OCI-LY7 (cell line): ENCODE data around the gene CORO2B. TPM values are rescaled to one million over a fixed set of nuclear protein-coding genes. Genes with fewer than 3 reads are reported as not detected.

Source experiments
- BruUV-seq: library from RNA; stranded (reverse); fragments of 400-500 nt; replicated peaks from 2 replicates; lab custom pipeline; 2021; lab: Mats Ljungman, UMichigan
- CTCF ChIA-PET: fragments of 300-600 bp; sonication (Branson Sonifier 250); formaldehyde crosslinking; loops from one replicate; lab custom pipeline; 2022; ENCODE audit warnings: antibody characterized with exemption; ENCODE audit not compliant: unreplicated experiment; lab: Charles Lee
- POLR2A ChIA-PET: fragments of 300-600 bp; sonication (Branson Sonifier 250); formaldehyde crosslinking; loops from one replicate; lab custom pipeline; 2022; ENCODE audit warnings: antibody characterized with exemption; lab: Charles Lee
- DNase-seq: peaks from one replicate; pipeline ENCODE4 v3.0.0-alpha.2; 2015; ENCODE audit warnings: low spot score
- H2AFZ ChIP-seq: fragments of 200-600 bp; sonication (generic), shearing (Covaris generic); 2 replicates; pipeline ENCODE4 v1.6.1; 2014; ENCODE audit warnings: mild to moderate bottlenecking, antibody characterized with exemption, low read length, moderate library complexity
- H3K27ac ChIP-seq: fragments of 200-600 bp; sonication (generic); 2 replicates; pipeline ENCODE4 v1.5.1; 2014; ENCODE audit warnings: mixed run types, low read depth, mild to moderate bottlenecking, moderate library complexity, low read length, inconsistent platforms; ENCODE audit not compliant: poor library complexity, severe bottlenecking
- H3K36me3 ChIP-seq: fragments of 200-600 bp; sonication (generic); 2 replicates; pipeline ENCODE4 v1.6.1; 2014; ENCODE audit warnings: mild to moderate bottlenecking, antibody characterized with exemption, low read length, moderate library complexity, mixed read lengths; ENCODE audit not compliant: insufficient read depth
- H3K4me1 ChIP-seq: fragments of 200-600 bp; sonication (generic); 2 replicates; pipeline ENCODE4 v1.5.1; 2014; ENCODE audit warnings: mild to moderate bottlenecking, low read length; ENCODE audit not compliant: insufficient read depth, poor library complexity, severe bottlenecking
- H3K4me2 ChIP-seq: fragments of 200-600 bp; sonication (generic); 2 replicates; pipeline ENCODE4 v1.6.1; 2014; ENCODE audit warnings: mild to moderate bottlenecking, low read length
- H3K4me3 ChIP-seq: fragments of 200-600 bp; sonication (generic); 2 replicates; pipeline ENCODE4 v1.5.1; 2014; ENCODE audit warnings: mild to moderate bottlenecking, low read depth, low read length; ENCODE audit not compliant: poor library complexity, severe bottlenecking
- H3K79me2 ChIP-seq: fragments of 200-600 bp; sonication (generic); 2 replicates; pipeline ENCODE4 v1.6.1; 2016; ENCODE audit warnings: low read depth, mild to moderate bottlenecking, low read length, moderate library complexity, mixed read lengths; ENCODE audit not compliant: insufficient read depth
- H3K9me2 ChIP-seq: fragments of 200-600 bp; sonication (generic); 2 replicates; pipeline ENCODE4 v1.6.1; 2016; ENCODE audit warnings: mild to moderate bottlenecking, low read length, mixed read lengths; ENCODE audit not compliant: insufficient read depth
- H3K9me3 ChIP-seq: fragments of 200-600 bp; sonication (generic); 2 replicates; pipeline ENCODE4 v1.6.1; 2014; ENCODE audit warnings: mild to moderate bottlenecking, mixed run types, low read length, mixed read lengths
- H4K20me1 ChIP-seq: fragments of 200-600 bp; sonication (generic); 2 replicates; pipeline ENCODE4 v1.6.1; 2014; ENCODE audit warnings: mild to moderate bottlenecking, antibody characterized with exemption, low read length, moderate library complexity, mixed read lengths; ENCODE audit not compliant: insufficient read depth
- CTCF ChIP-seq: fragments of 200-600 bp; sonication (generic); conservative IDR thresholded peaks from 2 replicates; pipeline ENCODE4 v1.5.1; 2014; ENCODE audit warnings: mild to moderate bottlenecking, antibody characterized with exemption, low read length, moderate library complexity, mixed read lengths
- EZH2phosphoT487 ChIP-seq: fragments of 200-600 bp; sonication (generic); IDR thresholded peaks from 2 replicates; pipeline ENCODE4 v1.6.1; 2018; ENCODE audit warnings: low read depth, borderline replicate concordance, mild to moderate bottlenecking, mixed run types, antibody characterized with exemption, low read length, moderate library complexity, mixed read lengths
- intact Hi-C: fragments of 100-400 bp; cut with micrococcal nuclease; formaldehyde crosslinking; loops from one replicate; pipeline ENCODE4 v1.10.0; 2022; ENCODE audit not compliant: unreplicated experiment
- total RNA-seq, 2 experiments: library from RNA; depleted of rRNA in 1 of 2; stranded (reverse); fragments of >200 nt in 1 of 2; shearing (Covaris generic) in 1 of 2; gene quantifications; 2 replicates each; pipeline ENCODE4 v1.2.3, GENCODE V29; 2014 to 2022

CORO2B gene
- total RNA-seq, 2 experiments from 2014 or later, result 7.4 to 12.5 TPM

GRCh38 chr15:68558318-68559305 is 20.2 kb upstream of the CORO2B start:
- Histone ChIP-seq H3K4me2 (peak overlapping the region; percentile 84), H3K9me3 (no peaks in the 10 kb centered on the region), H3K79me2 (peaks cover 14% of the 10 kb centered on the region; the same call in 1 of the 2 replicates), H4K20me1 (no peaks in the 10 kb centered on the region), H3K9me2 (no peaks in the 10 kb centered on the region), H3K4me1 (peaks cover 41% of the 10 kb centered on the region), H3K36me3 (no peaks in the 10 kb centered on the region), H2AFZ (peak overlapping the region; percentile 93), H3K27ac (peak overlapping the region; percentile 66), H3K4me3 (peak overlapping the region; percentile 78)
- ChIA-PET CTCF (interaction anchor here (0.8 to 1.7 kb wide), 3 partner anchors 73 to 120 kb away, joined by 3 to 12 read pairs (median 8); no protein-coding TSS in a partner anchor), POLR2A (interaction anchor here (1.9 kb wide), 1 partner anchor 73 kb away, joined by 5 read pairs; no protein-coding TSS in a partner anchor)
- TF ChIP-seq CTCF, result no peak
- TF ChIP-seq EZH2phosphoT487, result no peak
- BruUV-seq, result no TSS peak
- DNase-seq, result peak; percentile 57
- intact Hi-C loops, result loop anchor here (1.0 kb wide), 3 partner anchors 20 to 115 kb away; partner anchors contain the start of gene CORO2B

GRCh38 chr15:68559345-68560310 is 19.2 kb upstream of the CORO2B start:
- H3K4me3 ChIP-seq, result peak overlapping the region; percentile 78
- TF ChIP-seq EZH2phosphoT487 (no peak), CTCF (peak; percentile 94)
- H3K4me2 ChIP-seq, result peak overlapping the region; percentile 84
- no peaks in the 10 kb centered on the region for H3K9me3 ChIP-seq
- POLR2A ChIA-PET, result interaction anchor here (1.2 to 1.9 kb wide), 3 partner anchors 10 to 114 kb away, joined by 3 to 5 read pairs (median 4); no protein-coding TSS in a partner anchor
- BruUV-seq, result no TSS peak
- H2AFZ ChIP-seq, result peak overlapping the region; percentile 93
- intact Hi-C loops, result loop anchor here (1.0 kb wide), 4 partner anchors 19 to 114 kb away; partner anchors contain the start of gene CORO2B
- CTCF ChIA-PET, result interaction anchor here (0.8 to 1.7 kb wide), 5 partner anchors 12 to 119 kb away, joined by 3 to 12 read pairs (median 6); no protein-coding TSS in a partner anchor
- peak; percentile 88 for DNase-seq
- peak overlapping the region; percentile 66 for H3K27ac ChIP-seq
- H3K4me1 ChIP-seq, result peaks cover 41% of the 10 kb centered on the region
- H3K36me3 ChIP-seq, result no peaks in the 10 kb centered on the region
- H3K79me2 ChIP-seq, result peaks cover 14% of the 10 kb centered on the region; the same call in 1 of the 2 replicates
- H3K9me2 ChIP-seq, result no peaks in the 10 kb centered on the region
- H4K20me1 ChIP-seq, result no peaks in the 10 kb centered on the region
